GM12892 (cell line): ENCODE measurements around the gene METTL24.

Experiments
- POLR2A ChIP-seq: IDR thresholded peaks from 2 replicates; pipeline ENCODE4 v1.6.1; 2011; ENCODE audit warnings: low read depth, low read length, control low read depth
- POLR2AphosphoS5 ChIP-seq: IDR thresholded peaks from 2 replicates; pipeline ENCODE4 v1.6.1; 2011; ENCODE audit warnings: low read depth, low read length, control low read depth
- TAF1 ChIP-seq: IDR thresholded peaks from 2 replicates; pipeline ENCODE4 v1.6.1; 2011; ENCODE audit warnings: low read depth, mild to moderate bottlenecking, control low read depth, low read length, borderline replicate concordance

GRCh38 chr6:110355022-110355421 is 3.1 kb downstream of the METTL24 start:
- no peak for TF ChIP-seq POLR2AphosphoS5
- TF ChIP-seq POLR2A: no peak
- no peak for TF ChIP-seq TAF1
